Neural cell (in vitro differentiated cells): ENCODE measurements around the gene CHRM4.

Experiments used
- CTCF ChIP-seq: fragments of 450-650 bp; IDR thresholded peaks from 2 replicates; pipeline ENCODE4 v1.5.1; 2014; ENCODE audit warnings: antibody characterized with exemption, mild to moderate bottlenecking, moderate library complexity; ENCODE audit not compliant: poor library complexity, severe bottlenecking
- EP300 ChIP-seq: fragments of 450-650 bp; conservative IDR thresholded peaks from 2 replicates; pipeline ENCODE4 v1.6.1; 2014; ENCODE audit warnings: antibody characterized with exemption, mild to moderate bottlenecking, moderate library complexity; ENCODE audit not compliant: poor library complexity, severe bottlenecking
- EZH2 ChIP-seq: fragments of 200-600, 300-800 bp; shearing (Covaris generic), sonication (generic); IDR thresholded peaks from 2 replicates; pipeline ENCODE4 v1.6.1; 2014; ENCODE audit warnings: antibody characterized with exemption, low read length, borderline replicate concordance, mild to moderate bottlenecking; ENCODE audit not compliant: insufficient read depth, poor library complexity, severe bottlenecking
- POLR2AphosphoS5 ChIP-seq: IDR thresholded peaks from 2 replicates; pipeline ENCODE4 v1.6.1; 2012

GRCh38 chr11:46339816-46340215, 51.8 kb downstream of the CHRM4 start:
- TF ChIP-seq EP300 (no peak), EZH2 (no peak), CTCF (no peak), POLR2AphosphoS5 (no peak)
